GM12801 (cell line): Measurements from ENCODE around the gene CYP1B1.

ENCODE experiments used
- TF ChIP-seq, protein P1 (sequence below): IDR thresholded peaks from one replicate; pipeline ENCODE4 v1.5.1; 2011; ENCODE audit warnings: control low read depth; ENCODE audit not compliant: insufficient read length; ENCODE audit errors: extremely low read depth

The CYP1B1 gene

DNA sequence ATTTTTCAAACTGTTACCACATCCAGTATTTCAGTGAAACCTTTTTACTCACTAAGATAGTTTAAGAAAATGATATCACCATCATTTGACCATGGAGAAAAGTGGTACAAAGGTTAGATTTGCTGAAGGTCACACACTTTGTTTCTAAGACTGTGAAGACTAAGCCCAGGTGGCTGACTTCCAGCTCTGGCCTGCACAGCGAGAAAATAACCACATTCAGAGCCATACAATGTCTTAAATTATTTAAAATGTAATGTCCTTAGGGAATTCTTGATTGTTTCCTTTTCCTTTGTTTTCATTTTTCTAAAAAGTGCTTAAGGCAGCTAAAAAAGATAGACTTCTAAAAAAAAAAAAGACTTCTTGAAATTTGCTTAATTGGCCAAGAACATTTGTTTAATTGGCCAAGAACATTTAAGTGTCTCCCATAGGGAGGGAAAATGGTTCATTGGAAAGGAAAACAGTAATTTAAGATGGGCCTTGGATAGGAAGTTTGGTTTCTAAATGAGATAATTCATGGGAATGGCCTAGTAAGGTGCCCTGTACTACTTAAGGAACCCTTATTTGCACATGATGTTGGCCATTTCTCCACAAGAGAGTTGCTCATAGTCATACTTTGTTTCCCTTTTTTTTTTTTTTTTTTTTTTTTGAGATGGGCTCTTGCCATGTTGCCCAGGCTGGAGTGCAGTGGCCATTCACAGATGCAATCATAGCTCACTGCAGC, 45.2 kb downstream of the CYP1B1 start:
- TF ChIP-seq, protein P1, sequence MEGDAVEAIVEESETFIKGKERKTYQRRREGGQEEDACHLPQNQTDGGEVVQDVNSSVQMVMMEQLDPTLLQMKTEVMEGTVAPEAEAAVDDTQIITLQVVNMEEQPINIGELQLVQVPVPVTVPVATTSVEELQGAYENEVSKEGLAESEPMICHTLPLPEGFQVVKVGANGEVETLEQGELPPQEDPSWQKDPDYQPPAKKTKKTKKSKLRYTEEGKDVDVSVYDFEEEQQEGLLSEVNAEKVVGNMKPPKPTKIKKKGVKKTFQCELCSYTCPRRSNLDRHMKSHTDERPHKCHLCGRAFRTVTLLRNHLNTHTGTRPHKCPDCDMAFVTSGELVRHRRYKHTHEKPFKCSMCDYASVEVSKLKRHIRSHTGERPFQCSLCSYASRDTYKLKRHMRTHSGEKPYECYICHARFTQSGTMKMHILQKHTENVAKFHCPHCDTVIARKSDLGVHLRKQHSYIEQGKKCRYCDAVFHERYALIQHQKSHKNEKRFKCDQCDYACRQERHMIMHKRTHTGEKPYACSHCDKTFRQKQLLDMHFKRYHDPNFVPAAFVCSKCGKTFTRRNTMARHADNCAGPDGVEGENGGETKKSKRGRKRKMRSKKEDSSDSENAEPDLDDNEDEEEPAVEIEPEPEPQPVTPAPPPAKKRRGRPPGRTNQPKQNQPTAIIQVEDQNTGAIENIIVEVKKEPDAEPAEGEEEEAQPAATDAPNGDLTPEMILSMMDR: no peak

DNA sequence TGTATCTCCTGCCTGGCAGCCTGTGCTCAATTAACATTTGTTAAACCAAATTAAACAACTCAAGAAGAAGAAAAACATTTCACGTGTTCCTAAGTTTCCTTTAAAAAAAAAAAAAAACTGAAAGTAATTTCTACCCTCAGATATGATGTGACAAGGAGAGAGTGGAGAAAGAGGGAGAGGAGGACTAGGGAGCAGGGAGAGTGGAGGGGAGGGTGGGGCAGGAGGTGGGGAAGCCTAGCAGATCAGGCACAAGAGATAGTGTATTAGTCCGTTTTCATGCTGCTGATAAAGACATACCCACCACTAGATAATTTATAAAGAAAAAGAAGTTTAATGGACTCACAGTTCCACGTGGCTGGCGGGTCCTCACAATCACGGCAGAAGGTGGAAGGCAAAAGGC, 46.4 kb downstream of the CYP1B1 start:
- TF ChIP-seq, protein P1: no peak

DNA sequence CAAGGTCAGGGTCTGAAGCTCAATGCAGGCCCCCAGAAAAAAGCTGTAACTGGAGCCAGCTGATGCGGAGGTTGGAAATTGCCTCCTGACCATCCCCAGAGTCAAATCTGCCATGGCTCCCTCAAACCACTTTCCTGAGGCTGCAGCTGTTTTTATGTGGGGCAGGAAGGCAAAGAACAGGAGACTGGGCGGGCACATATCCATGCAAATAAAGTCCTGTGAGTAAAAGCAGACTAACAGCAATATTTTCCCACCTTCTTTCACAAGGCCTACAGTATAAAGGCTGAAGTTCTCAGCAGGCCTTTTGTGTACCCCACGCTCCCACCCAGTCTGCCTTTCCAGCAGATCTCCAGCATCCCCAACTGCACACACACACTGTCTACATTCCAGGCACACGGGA, 47.1 kb downstream of the CYP1B1 start:
- TF ChIP-seq, protein P1: no peak

DNA sequence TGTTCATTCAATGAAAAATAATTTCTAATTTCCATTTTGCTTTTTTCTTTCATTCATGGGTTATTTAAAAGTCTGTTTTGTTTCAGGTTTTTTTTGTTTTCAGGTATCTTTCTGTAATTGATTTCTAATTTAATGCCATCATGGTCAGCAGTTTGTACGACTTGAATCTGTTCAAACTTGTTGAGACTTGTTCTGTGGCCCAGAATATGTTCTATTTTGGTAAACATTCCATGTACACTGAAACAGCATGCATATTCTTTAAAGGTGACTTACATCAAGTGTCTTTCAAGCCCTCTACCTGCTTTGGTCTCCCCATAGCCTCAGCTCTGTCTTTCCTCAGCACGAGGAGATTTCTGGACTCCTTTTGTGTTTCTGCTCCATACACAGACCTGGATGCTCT, 49.1 kb downstream of the CYP1B1 start:
- TF ChIP-seq, protein P1: no peak

DNA sequence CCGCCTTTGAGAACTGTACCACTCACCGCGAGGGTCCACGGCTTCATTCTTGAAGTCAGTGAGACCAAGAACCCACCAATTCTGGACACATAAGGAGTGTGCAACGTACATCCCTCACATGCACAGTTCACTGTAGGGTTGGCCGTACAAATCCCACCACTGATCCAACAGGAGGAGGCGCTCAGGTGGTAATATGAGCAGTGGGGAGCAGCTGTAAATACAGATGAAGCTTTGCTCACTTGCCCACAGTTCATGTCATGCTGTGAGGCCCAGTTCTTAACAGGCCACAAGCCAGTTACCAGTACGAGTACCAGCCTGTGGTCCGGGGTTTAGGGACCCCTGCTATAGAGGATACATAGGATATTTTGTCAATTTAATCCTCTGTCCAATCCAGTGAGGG, 54.4 kb downstream of the CYP1B1 start:
- TF ChIP-seq, protein P1: no peak

DNA sequence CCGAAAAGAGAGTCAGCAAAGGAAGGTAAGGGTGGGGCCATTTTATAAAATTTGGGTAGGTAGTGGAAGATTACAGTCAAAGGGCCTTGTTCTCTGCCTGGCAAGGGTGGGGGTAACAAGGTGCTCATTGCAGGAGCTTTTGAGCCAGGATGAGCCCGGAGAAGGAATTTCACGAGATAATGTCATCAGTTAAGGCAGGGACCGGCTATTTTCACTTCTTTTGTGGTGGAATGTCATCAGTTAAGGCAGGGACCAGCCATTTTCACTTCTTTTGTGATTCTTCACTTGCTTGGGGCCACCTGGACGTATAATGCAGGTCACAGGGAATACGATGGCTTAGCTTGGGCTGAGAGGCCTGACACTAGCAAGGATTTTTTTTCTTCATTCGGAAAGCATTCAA, 58.1 kb downstream of the CYP1B1 start:
- TF ChIP-seq, protein P1: no peak
